GF-D8 (cell line): Measurements from ENCODE around the gene BTG1.
"Not testable (repeated sequence)": the region's sequence is repeated elsewhere in the genome, so short reads cannot be mapped to it uniquely, and the experiment has no call there.

ENCODE experiments used
- DNase-seq: peaks from one replicate; lab custom pipeline; 2025; lab: John Stamatoyannopoulos, UW

Gene BTG1

GRCh38 chr12:92149563-92149962 lies 3.9 kb upstream of the BTG1 start:
- no peak for DNase-seq

- DNase-seq: no peak
These were observed 1.8 kb upstream of the BTG1 start for GRCh38 chr12:92147491-92147890.

DNA sequence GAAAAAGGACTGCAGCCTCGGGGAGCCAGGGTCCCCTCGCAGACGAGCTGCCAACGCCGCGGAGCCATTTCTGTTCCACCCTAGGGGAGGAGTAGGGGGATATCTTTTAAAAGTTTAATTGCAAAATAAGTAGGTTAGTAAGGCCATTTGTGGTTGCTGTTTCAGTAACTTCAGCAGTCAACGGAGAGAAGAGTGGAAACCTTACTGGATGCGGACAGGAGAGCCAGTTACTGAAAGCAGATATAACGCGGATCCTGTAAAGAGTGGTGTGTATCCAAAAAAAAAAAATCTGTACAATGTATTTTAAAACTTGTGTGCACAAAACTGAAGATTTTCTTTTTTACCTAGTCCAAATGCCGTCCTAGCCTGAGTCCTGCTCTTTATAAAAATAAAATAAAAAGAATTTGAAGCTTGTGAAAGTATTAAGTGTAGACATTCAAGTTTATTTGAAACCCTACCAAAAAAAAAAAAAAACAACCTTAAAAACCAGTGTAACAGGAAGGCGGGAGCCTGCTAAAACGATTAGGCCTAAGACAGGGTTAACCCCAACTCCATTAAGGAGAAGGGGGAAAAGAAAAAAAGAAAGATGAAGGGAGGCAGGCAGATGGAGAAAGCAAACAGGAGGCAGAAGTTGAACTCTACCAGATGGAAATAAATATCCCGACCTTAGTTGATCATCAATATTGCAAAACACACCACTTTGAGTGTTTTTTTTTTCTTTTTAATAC lies 1.0 kb upstream of the BTG1 start:
- no peak for DNase-seq

GRCh38 chr12:92145481-92145730 lies 240 bp downstream of the BTG1 start:
- DNase-seq: no peak

GRCh38 chr12:92144631-92145480 lies 790 bp downstream of the BTG1 start:
- DNase-seq: no peak

DNA sequence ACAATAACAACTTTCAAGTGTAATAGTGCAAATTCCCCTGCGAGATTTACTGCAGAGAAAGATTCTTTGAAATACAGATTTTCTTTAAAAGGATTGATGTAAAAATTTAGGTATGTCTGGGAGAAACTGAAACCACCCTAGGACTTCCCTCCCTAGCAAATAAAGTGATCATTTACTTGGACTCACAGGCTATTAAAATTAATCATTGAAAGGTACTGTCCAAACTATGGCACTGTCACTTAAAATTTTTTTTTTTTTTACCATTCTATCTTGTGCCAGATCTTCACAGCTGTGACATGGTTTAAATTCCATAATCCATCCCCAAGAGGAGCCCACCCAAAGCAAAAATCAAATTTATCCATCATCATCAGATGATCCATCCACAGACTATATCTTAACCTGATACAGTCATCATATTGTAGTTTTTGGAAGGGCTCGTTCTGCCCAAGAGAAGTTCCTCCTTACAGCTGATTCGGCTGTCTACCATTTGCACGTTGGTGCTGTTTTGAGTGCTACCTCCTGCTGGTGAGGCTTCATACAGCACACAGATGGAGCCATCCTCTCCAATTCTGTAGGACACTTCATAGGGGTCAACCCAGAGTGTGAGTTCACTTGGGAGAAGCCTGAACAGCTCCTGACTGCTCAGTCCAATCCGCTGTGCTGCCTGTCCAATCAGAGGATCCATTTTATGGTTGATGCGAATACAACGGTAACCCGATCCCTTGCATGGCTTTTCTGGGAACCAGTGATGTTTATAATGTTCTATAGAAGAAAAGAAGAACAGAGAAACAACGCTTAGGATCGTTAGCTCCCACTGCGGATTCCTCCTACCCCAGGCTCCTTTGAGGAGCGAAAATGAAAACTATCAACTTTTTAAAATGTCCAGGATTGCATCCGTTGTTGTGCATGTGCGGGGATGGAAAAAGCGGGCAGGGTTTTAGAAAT lies 1.7 kb downstream of the BTG1 start:
- DNase-seq: peak; percentile 57

- DNase-seq: no peak
These were observed 2.4 kb downstream of the BTG1 start for GRCh38 chr12:92143258-92143657.

- DNase-seq: no peak
These were observed 3.3 kb downstream of the BTG1 start for GRCh38 chr12:92142251-92142926.

- no peak for DNase-seq
These were observed 4.0 kb downstream of the BTG1 start for GRCh38 chr12:92141591-92142121.

DNA sequence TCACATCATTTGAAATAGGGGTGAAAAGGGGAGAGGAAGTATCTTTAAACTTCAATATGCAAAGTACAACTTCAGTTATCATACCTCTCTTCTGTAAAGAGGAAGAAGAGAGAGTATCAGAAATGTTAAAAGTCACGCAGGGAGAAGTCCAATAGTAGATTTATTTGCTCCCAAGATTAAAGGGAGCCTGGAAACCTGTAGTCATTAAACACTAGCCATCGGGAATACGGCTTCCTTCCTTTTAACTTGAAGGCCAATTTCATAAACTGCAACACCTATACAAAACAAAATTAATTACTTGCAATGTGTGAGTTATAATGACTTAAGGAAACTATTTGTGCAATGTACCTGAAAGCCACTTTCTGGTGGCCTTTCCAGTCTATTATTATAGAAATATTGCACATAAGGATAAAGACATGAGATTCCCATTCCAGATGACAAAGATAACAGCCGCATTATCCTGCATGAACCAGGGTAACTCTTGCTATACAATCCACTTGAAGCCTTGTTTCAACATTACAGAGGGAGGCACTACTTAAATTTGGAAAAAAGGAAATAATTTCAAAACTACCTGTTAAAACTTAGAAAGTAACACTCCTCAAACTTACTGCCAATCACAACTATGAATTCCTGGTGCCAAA lies 4.6 kb downstream of the BTG1 start:
- no peak for DNase-seq

- DNase-seq: no peak
These were observed 5.5 kb downstream of the BTG1 start for GRCh38 chr12:92140156-92140555.

DNA sequence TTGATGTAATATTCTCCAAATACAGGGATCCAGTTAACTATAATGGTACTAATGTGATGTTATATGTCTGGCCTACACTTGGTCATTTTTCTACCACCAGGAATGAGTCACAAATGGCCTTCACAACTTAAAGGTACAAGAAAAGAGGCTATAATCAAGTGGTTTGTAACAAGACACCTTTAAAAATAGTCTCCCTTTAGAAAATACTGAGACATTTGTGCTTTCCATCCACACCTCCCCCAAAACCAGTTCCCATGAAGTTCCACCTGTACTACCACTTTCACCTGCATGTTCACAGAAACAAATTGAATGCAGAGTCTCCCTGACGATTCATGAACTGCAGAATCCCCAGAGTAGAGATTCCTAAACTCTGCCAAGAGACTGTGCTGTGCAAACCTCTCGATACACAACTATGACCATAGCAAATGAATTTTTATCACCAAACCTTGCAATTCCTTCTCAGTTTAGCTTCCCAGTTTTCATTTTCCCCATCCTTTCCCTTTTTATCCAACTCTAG lies 6.0 kb downstream of the BTG1 start:
- no peak for DNase-seq

- DNase-seq: no peak
These were observed 7.0 kb downstream of the BTG1 start for GRCh38 chr12:92138626-92139025.

DNA sequence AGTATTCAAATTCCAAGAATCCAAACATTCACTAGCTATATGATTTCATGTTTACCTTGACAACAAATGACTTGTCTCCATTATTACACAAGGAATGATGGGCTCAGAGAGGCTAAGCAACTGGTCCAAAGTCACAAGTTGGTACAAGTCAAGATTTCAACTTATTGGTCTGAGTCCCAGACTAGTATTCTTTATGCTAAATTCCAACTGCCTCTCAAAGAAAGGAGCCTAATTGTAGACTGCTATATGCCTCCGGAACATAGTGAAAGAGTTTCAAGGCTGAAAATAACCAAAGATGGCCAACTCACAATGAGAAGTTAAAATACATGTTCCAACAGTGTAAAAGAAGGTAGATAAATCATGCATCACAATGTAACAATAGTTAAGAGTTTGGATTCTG lies 7.5 kb downstream of the BTG1 start:
- no peak for DNase-seq

- DNase-seq: no peak
These were observed 8.5 kb downstream of the BTG1 start for GRCh38 chr12:92136965-92137721.

DNA sequence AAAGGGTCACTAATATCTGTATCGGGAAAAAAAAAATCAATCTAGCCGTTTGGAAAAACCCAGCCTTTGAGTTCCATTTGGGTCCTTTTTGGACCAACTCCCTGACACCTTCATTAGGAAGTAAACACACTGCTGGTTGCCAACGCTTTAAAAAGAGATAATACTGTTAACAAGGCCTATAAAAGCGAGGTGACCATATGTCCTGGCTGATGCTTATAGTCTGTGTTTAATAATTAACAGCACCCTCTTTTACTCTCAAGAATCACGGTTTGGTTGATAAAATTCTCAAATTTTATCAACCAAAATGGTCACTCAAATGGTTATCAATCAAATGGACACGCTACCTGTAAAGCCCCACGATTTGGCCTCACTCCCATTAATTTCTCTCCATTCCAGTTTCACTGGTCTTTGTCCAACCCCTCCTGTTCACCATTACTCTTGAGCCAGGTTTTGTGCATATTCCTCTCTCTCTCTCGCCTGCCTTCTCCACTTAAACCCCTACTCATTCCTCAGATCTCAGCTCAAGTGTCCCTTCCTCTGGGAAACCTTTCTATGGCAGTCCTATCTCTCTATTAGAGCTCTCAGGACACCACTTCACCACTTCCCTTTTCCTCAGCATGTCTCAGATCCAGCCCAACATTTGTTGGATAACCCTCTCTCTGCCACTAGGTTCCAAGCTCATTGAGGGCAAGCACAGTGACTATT lies 9.5 kb downstream of the BTG1 start:
- peak; percentile 19 for DNase-seq

- DNase-seq: not testable (repeated sequence)
These were observed 10.1 kb downstream of the BTG1 start for GRCh38 chr12:92135541-92135940.

GRCh38 chr12:92134638-92135274 lies 10.9 kb downstream of the BTG1 start:
- no peak for DNase-seq
